Measurements from ENCODE around the gene GLIS1.

Gene GLIS1

GRCh38 chr1:53646732-53647131, 92.2 kb downstream of the GLIS1 start:
- TF ChIP-seq CTCF (conservative IDR thresholded peaks at IDR 0.05; ENCODE audit: low read length) (no peak), EZH2phosphoT487 (IDR thresholded peaks at IDR 0.05; ENCODE audit: borderline replicate concordance) (no peak)
- Histone ChIP-seq H2AFZ (ENCODE audit: low read length) (no peak overlapping the region), H4K20me1 (ENCODE audit: insufficient read depth, low read length, poor library complexity, severe bottlenecking) (no peaks in the 10 kb centered on the region), H3K4me2 (ENCODE audit: low read depth, low read length, poor library complexity, severe bottlenecking) (no peak overlapping the region), H3K9ac (ENCODE audit: low read depth, low read length, poor library complexity, severe bottlenecking) (no peak overlapping the region), H3K9me3 (ENCODE audit: insufficient read depth, low read depth, low read length) (no peaks in the 10 kb centered on the region), H3K9me2 (replicated peaks; ENCODE audit: low read depth, low read length) (no peaks in the 10 kb centered on the region), H3K4me1 (ENCODE audit: insufficient read depth, low read length, poor library complexity, severe bottlenecking) (peaks cover 19% of the 10 kb centered on the region), H3K4me3 (ENCODE audit: low read length, poor library complexity, severe bottlenecking) (no peak overlapping the region), H3F3A (ENCODE audit: low read depth) (no peaks in the 10 kb centered on the region), H3K27me3 (ENCODE audit: insufficient read depth, low read length, poor library complexity, severe bottlenecking) (no peaks in the 10 kb centered on the region), H3K36me3 (ENCODE audit: insufficient read depth, low read length) (no peaks in the 10 kb centered on the region), H3K79me2 (ENCODE audit: insufficient read depth, low read length) (no peaks in the 10 kb centered on the region)

GRCh38 chr1:53645690-53646078, 93.3 kb downstream of the GLIS1 start:
- H3K9me2 ChIP-seq (replicated peaks; ENCODE audit: low read depth, low read length): no peaks in the 10 kb centered on the region
- no peaks in the 10 kb centered on the region for H3K36me3 ChIP-seq (ENCODE audit: insufficient read depth, low read length)
- peaks cover 19% of the 10 kb centered on the region for H3K4me1 ChIP-seq (ENCODE audit: insufficient read depth, low read length, poor library complexity, severe bottlenecking)
- no peak overlapping the region for H3K4me2 ChIP-seq (ENCODE audit: low read depth, low read length, poor library complexity, severe bottlenecking)
- TF ChIP-seq EZH2phosphoT487 (IDR thresholded peaks at IDR 0.05; ENCODE audit: borderline replicate concordance) (no peak), CTCF (conservative IDR thresholded peaks at IDR 0.05; ENCODE audit: low read length) (no peak)
- H3K9me3 ChIP-seq (ENCODE audit: insufficient read depth, low read depth, low read length): no peaks in the 10 kb centered on the region
- H3K27me3 ChIP-seq (ENCODE audit: insufficient read depth, low read length, poor library complexity, severe bottlenecking): no peaks in the 10 kb centered on the region
- H3F3A ChIP-seq (ENCODE audit: low read depth): no peaks in the 10 kb centered on the region
- no peak overlapping the region for H3K4me3 ChIP-seq (ENCODE audit: low read length, poor library complexity, severe bottlenecking)
- no peak overlapping the region for H3K9ac ChIP-seq (ENCODE audit: low read depth, low read length, poor library complexity, severe bottlenecking)
- no peaks in the 10 kb centered on the region for H3K79me2 ChIP-seq (ENCODE audit: insufficient read depth, low read length)
- H4K20me1 ChIP-seq (ENCODE audit: insufficient read depth, low read length, poor library complexity, severe bottlenecking): no peaks in the 10 kb centered on the region
- H2AFZ ChIP-seq (ENCODE audit: low read length): peak overlapping the region; percentile 77

GRCh38 chr1:53644909-53645689, 93.9 kb downstream of the GLIS1 start:
- no peaks in the 10 kb centered on the region for H4K20me1 ChIP-seq (ENCODE audit: insufficient read depth, low read length, poor library complexity, severe bottlenecking)
- no peaks in the 10 kb centered on the region for H3K9me2 ChIP-seq (replicated peaks; ENCODE audit: low read depth, low read length)
- no peaks in the 10 kb centered on the region for H3F3A ChIP-seq (ENCODE audit: low read depth)
- no peak overlapping the region for H3K4me3 ChIP-seq (ENCODE audit: low read length, poor library complexity, severe bottlenecking)
- H3K9me3 ChIP-seq (ENCODE audit: insufficient read depth, low read depth, low read length): no peaks in the 10 kb centered on the region
- no peaks in the 10 kb centered on the region for H3K79me2 ChIP-seq (ENCODE audit: insufficient read depth, low read length)
- no peak overlapping the region for H3K9ac ChIP-seq (ENCODE audit: low read depth, low read length, poor library complexity, severe bottlenecking)
- no peaks in the 10 kb centered on the region for H3K27me3 ChIP-seq (ENCODE audit: insufficient read depth, low read length, poor library complexity, severe bottlenecking)
- peaks cover 19% of the 10 kb centered on the region for H3K4me1 ChIP-seq (ENCODE audit: insufficient read depth, low read length, poor library complexity, severe bottlenecking)
- no peaks in the 10 kb centered on the region for H3K36me3 ChIP-seq (ENCODE audit: insufficient read depth, low read length)
- peak overlapping the region; percentile 77 for H2AFZ ChIP-seq (ENCODE audit: low read length)
- no peak overlapping the region for H3K4me2 ChIP-seq (ENCODE audit: low read depth, low read length, poor library complexity, severe bottlenecking)
- TF ChIP-seq CTCF (conservative IDR thresholded peaks at IDR 0.05; ENCODE audit: low read length): no peak
